ENCODE results near the gene AARSD1.

- TF ChIP-seq CTCF (IDR thresholded peaks at IDR 0.05; ENCODE audit: insufficient read depth, low read length, poor library complexity, severe bottlenecking) (no peak), EZH2phosphoT487 (conservative IDR thresholded peaks at IDR 0.05; ENCODE audit: low read length) (no peak)
These were observed 4.8 kb upstream of the AARSD1 start for GRCh38 chr17:42969001-42969581.
